Hematopoietic multipotent progenitor cell treated with erythropoietin and hydrocortisone succinate and interleukin-3 and kit ligand, for 15 days (in vitro differentiated cells): Measurements from ENCODE around the gene KNTC1.
A peak's percentile ranks its signal among the peaks of the same experiment; 100 is the strongest.
"Not testable (repeated sequence)": the region's sequence is repeated elsewhere in the genome, so short reads cannot be mapped to it uniquely, and the experiment has no call there.

ENCODE experiments used
- DNase-seq: peaks from one replicate; pipeline ENCODE4 v3.0.0-alpha.2; 2015; ENCODE audit warnings: low spot score

The KNTC1 gene

GRCh38 chr12:122526683-122527477 lies at the start of gene KNTC1, which contains the start of gene RSRC2:
TSS of gene KNTC1 (plus strand) at chr12:122527249. CDS start at chr12:122530064, 2,815 bp downstream.
TSS of gene RSRC2 (minus strand) at chr12:122526936. CDS start at chr12:122526853, 83 bp downstream.
- peak; percentile 100 for DNase-seq

- DNase-seq, result no peak
Measured at GRCh38 chr12:122480753-122481152, 46.3 kb upstream of the KNTC1 start.

- no peak for DNase-seq
Measured at GRCh38 chr12:122481861-122482260, 45.2 kb upstream of the KNTC1 start.

GRCh38 chr12:122483969-122484368 lies 43.1 kb upstream of the KNTC1 start:
- DNase-seq, result no peak

GRCh38 chr12:122484385-122484784 lies 42.7 kb upstream of the KNTC1 start:
- DNase-seq, result not testable (repeated sequence)

- not testable (repeated sequence) for DNase-seq
Measured at GRCh38 chr12:122486360-122486759, 40.7 kb upstream of the KNTC1 start.

GRCh38 chr12:122486805-122487426 lies 40.1 kb upstream of the KNTC1 start:
- no peak for DNase-seq

GRCh38 chr12:122487807-122488206 lies 39.2 kb upstream of the KNTC1 start:
- not testable (repeated sequence) for DNase-seq

- DNase-seq, result peak; percentile 82
Measured at GRCh38 chr12:122489038-122489437, 38.0 kb upstream of the KNTC1 start.

- DNase-seq, result no peak
Measured at GRCh38 chr12:122491991-122492390, 35.1 kb upstream of the KNTC1 start.

GRCh38 chr12:122493222-122493621 lies 33.8 kb upstream of the KNTC1 start:
- not testable (repeated sequence) for DNase-seq

- DNase-seq, result no peak
Measured at GRCh38 chr12:122495258-122495657, 31.8 kb upstream of the KNTC1 start.

GRCh38 chr12:122499991-122500684 lies 26.9 kb upstream of the KNTC1 start:
- DNase-seq, result peak; percentile 55

GRCh38 chr12:122500685-122501488 lies 26.2 kb upstream of the KNTC1 start, which contains the start of gene ZCCHC8:
TSS of gene ZCCHC8 (minus strand) at chr12:122500932. CDS start at chr12:122500840, 92 bp downstream.
- peak; percentile 97 for DNase-seq

- DNase-seq, result no peak
Measured at GRCh38 chr12:122501489-122501989, 25.5 kb upstream of the KNTC1 start.

GRCh38 chr12:122503147-122503751 lies 23.8 kb upstream of the KNTC1 start:
- no peak for DNase-seq

- no peak for DNase-seq
Measured at GRCh38 chr12:122503783-122504590, 23.1 kb upstream of the KNTC1 start.

- no peak for DNase-seq
Measured at GRCh38 chr12:122505419-122506051, 21.5 kb upstream of the KNTC1 start.

GRCh38 chr12:122506393-122506938 lies 20.6 kb upstream of the KNTC1 start:
- DNase-seq, result no peak
